HepG2 (cell line): ENCODE results near the gene DENND2A. TPM values are rescaled to one million over a fixed set of nuclear protein-coding genes. Genes with fewer than 3 reads are reported as not detected.

Source experiments
- ATAC-seq: fragments of 200-7000 bp; cut with Tn5 transposase; 3 replicates; pipeline ENCODE4 v1.9.1; 2020; ENCODE audit warnings: mild to moderate bottlenecking, moderate library complexity
- BruUV-seq: library from RNA; stranded (reverse); fragments of 400-500 nt; replicated peaks from 2 replicates; lab custom pipeline; 2021; lab: Mats Ljungman, UMichigan
- CTCF ChIA-PET: fragments of 300-600 bp; formaldehyde crosslinking; extraction: SDS; loops from one replicate; lab custom pipeline; 2021; ENCODE audit warnings: low total read pairs, inconsistent platforms, low intra/inter-chr PET ratio; lab: Yijun Ruan, JAX
- POLR2A ChIA-PET: fragments of 350-600 bp; sonication (Branson Sonifier 250); formaldehyde crosslinking; loops from one replicate; lab custom pipeline; 2020; ENCODE audit warnings: antibody characterized with exemption, inconsistent platforms; lab: Yijun Ruan, JAX
- DNase-seq: peaks from one replicate; pipeline ENCODE4 v3.0.0-alpha.2; 2015; ENCODE audit warnings: low spot score
- FAIRE-seq: peaks from 3 replicates; lab custom pipeline; 2011; peaks lifted over from hg19 to GRCh38; lab: Jason Lieb, UNC
- H2AFZ ChIP-seq: one replicate; pipeline ENCODE4 v1.6.1; 2011; ENCODE audit warnings: low read length, inconsistent platforms
- H3K27ac ChIP-seq: fragments of 300-600 bp; 3 replicates; pipeline ENCODE4 v1.8.0; 2011; ENCODE audit warnings: mixed run types, mild to moderate bottlenecking, mixed read lengths, low read length, inconsistent platforms; ENCODE audit not compliant: insufficient read depth; ENCODE audit errors: extremely low read length
- H3K27me3 ChIP-seq, 2 experiments: fragments of 200-600 bp in 1 of 2; 2 replicates in 1 of 2; 3 replicates in 1 of 2; pipeline versions ENCODE4 v1.6.0 to v1.8.0; 2011; ENCODE audit warnings: low read length in 2 of 2, mild to moderate bottlenecking in 2 of 2, moderate library complexity in 2 of 2, inconsistent platforms in 1 of 2; ENCODE audit not compliant: insufficient read depth in 2 of 2, control insufficient read depth in 1 of 2
- H3K36me3 ChIP-seq, 2 experiments: fragments of 200-600 bp in 1 of 2; replicated peaks in 1 of 2; 2 replicates in 1 of 2; 3 replicates in 1 of 2; pipeline versions ENCODE4 v1.5.1 to v1.8.0; 2011; ENCODE audit warnings: low read length in 2 of 2, inconsistent platforms in 1 of 2; ENCODE audit not compliant: insufficient read depth in 2 of 2, control insufficient read depth in 1 of 2
- H3K4me1 ChIP-seq: 2 replicates; pipeline ENCODE4 v1.5.1; 2012; ENCODE audit warnings: low read length, inconsistent platforms; ENCODE audit not compliant: insufficient read depth
- H3K4me2 ChIP-seq: 2 replicates; pipeline ENCODE4 v1.6.0; 2011; ENCODE audit warnings: low read depth, low read length, inconsistent platforms
- H3K4me3 ChIP-seq, 3 experiments: fragments of 200-600 bp in 1 of 3; sonication (generic), shearing (Covaris generic) in 1 of 3; replicated peaks in 1 of 3; 2 replicates each; pipeline ENCODE4 v1.5.1; 2011 to 2016; ENCODE audit warnings: low read length in 3 of 3, inconsistent platforms in 2 of 3, low read depth in 2 of 3, mild to moderate bottlenecking in 2 of 3, control low read depth in 1 of 3, mixed read lengths in 1 of 3; ENCODE audit not compliant: insufficient read depth in 1 of 3
- H3K79me2 ChIP-seq: one replicate; pipeline ENCODE4 v1.6.1; 2011; ENCODE audit warnings: low read length, inconsistent platforms; ENCODE audit not compliant: insufficient read depth
- H3K9ac ChIP-seq: 2 replicates; pipeline ENCODE4 v1.6.0; 2011; ENCODE audit warnings: mild to moderate bottlenecking, low read depth, low read length, inconsistent platforms; ENCODE audit not compliant: insufficient read depth
- H3K9me3 ChIP-seq: 2 replicates; pipeline ENCODE4 v1.5.1; 2012; ENCODE audit warnings: mild to moderate bottlenecking, low read length
- H4K20me1 ChIP-seq: 2 replicates; pipeline ENCODE4 v1.6.0; 2011; ENCODE audit warnings: inconsistent platforms, mild to moderate bottlenecking, low read length, moderate library complexity; ENCODE audit not compliant: insufficient read depth
- ATF3 ChIP-seq: sonication (generic); formaldehyde crosslinking; IDR thresholded peaks from 2 replicates; pipeline ENCODE4 v1.4.0; 2020; ENCODE audit warnings: missing genetic modification reagents
- BHLHE40 ChIP-seq: IDR thresholded peaks from 2 replicates; pipeline ENCODE4 v1.6.1; 2011; ENCODE audit warnings: low read length, improper control_type of control experiment
- CBX2 ChIP-seq, 2 experiments: fragments of 200-600 bp in 1 of 2; sonication (generic); formaldehyde crosslinking in 1 of 2; IDR thresholded peaks; 2 replicates each; pipeline versions ENCODE4 v1.7.0 to v1.8.1; 2018 to 2022; ENCODE audit warnings: low read depth in 2 of 2, low read length in 1 of 2, mild to moderate bottlenecking in 1 of 2, missing genetic modification reagents in 1 of 2
- CREBL2 ChIP-seq: sonication (generic); formaldehyde crosslinking; IDR thresholded peaks from 2 replicates; pipeline ENCODE4 v1.8.1; 2023; ENCODE audit warnings: missing genetic modification reagents, mild to moderate bottlenecking, borderline replicate concordance
- MLX ChIP-seq: IDR thresholded peaks from 2 replicates; pipeline ENCODE4 v1.6.1; 2016
- PHF21A ChIP-seq: sonication (generic); formaldehyde crosslinking; IDR thresholded peaks from 2 replicates; pipeline ENCODE4 v1.5.0; 2020; ENCODE audit warnings: mild to moderate bottlenecking, missing genetic modification reagents
- RBAK ChIP-seq: sonication (generic); formaldehyde crosslinking; IDR thresholded peaks from 2 replicates; pipeline ENCODE4 v1.5.1; 2020; ENCODE audit warnings: mild to moderate bottlenecking, missing genetic modification reagents
- SKIL ChIP-seq: sonication (generic); formaldehyde crosslinking; IDR thresholded peaks from 2 replicates; pipeline ENCODE4 v1.8.0; 2022; ENCODE audit warnings: missing genetic modification reagents, mild to moderate bottlenecking, moderate library complexity, borderline replicate concordance
- YEATS4 ChIP-seq: sonication (generic); formaldehyde crosslinking; IDR thresholded peaks from 2 replicates; pipeline ENCODE4 v1.4.0; 2020; ENCODE audit warnings: missing genetic modification reagents, borderline replicate concordance
- ZBTB38 ChIP-seq: sonication (generic); formaldehyde crosslinking; IDR thresholded peaks from 2 replicates; pipeline ENCODE4 v1.5.1; 2020; ENCODE audit warnings: mild to moderate bottlenecking, missing genetic modification reagents
- ZFP62 ChIP-seq: sonication (generic); formaldehyde crosslinking; IDR thresholded peaks from 2 replicates; pipeline ENCODE4 v1.4.0; 2020; ENCODE audit warnings: missing genetic modification reagents
- ZNF430 ChIP-seq: sonication (generic); formaldehyde crosslinking; IDR thresholded peaks from 2 replicates; pipeline ENCODE4 v1.9.0; 2021; ENCODE audit warnings: mild to moderate bottlenecking, missing genetic modification reagents
- ZNF572 ChIP-seq: sonication (generic); formaldehyde crosslinking; IDR thresholded peaks from 2 replicates; pipeline ENCODE4 v1.5.1; 2020; ENCODE audit warnings: mild to moderate bottlenecking, missing genetic modification reagents
- ZNF672 ChIP-seq: sonication (generic); formaldehyde crosslinking; IDR thresholded peaks from 2 replicates; pipeline ENCODE4 v1.8.1; 2022; ENCODE audit warnings: missing genetic modification reagents
- ZNF850 ChIP-seq: sonication (generic); formaldehyde crosslinking; conservative IDR thresholded peaks from 2 replicates; pipeline ENCODE4 v1.9.0; 2021; ENCODE audit warnings: mild to moderate bottlenecking, missing genetic modification reagents
- WGBS: methylation state at CpG from one replicate; pipeline ENCODE4 v1.1.6; 2017; ENCODE audit warnings: low lambda C conversion rate; 5-methylcytosine and 5-hydroxymethylcytosine counted together
- in situ Hi-C: cut with HindIII; loops from 2 replicates; pipeline ENCODE4 v1.10.0; 2017; ENCODE audit warnings: low pct_unique_long_range_greater_than_20kb; ENCODE audit not compliant: extremely low pct_ligation_motif_present
- intact Hi-C: fragments of 100-400 bp; cut with micrococcal nuclease; formaldehyde crosslinking; loops from one replicate; pipeline ENCODE4 v1.10.0; 2022; ENCODE audit not compliant: unreplicated experiment
- polyA plus RNA-seq, 8 experiments: library from polyadenylated mRNA; depleted of rRNA in 3 of 8; stranded (reverse) in 7 of 8; unstranded in 1 of 8; fragments of >200 nt; fragmentation: Illumina TruSeq in 4 of 8; extraction: Trizol in 4 of 8; gene quantifications; 2 replicates each; pipeline versions ENCODE4 v1.2.1 to v1.2.3, GENCODE V29; 2011 to 2016; ENCODE audit warnings: low read depth in 4 of 8, missing spikeins in 1 of 8, mixed read lengths in 1 of 8; ENCODE audit not compliant: insufficient read depth in 1 of 8
- total RNA-seq, 5 experiments: library from RNA; depleted of rRNA; stranded (reverse); fragments of >200 nt; fragmentation: Illumina TruSeq; extraction: Trizol; gene quantifications; 2 replicates each; pipeline ENCODE4 v1.2.3, GENCODE V29; 2016; ENCODE audit warnings: low read depth in 1 of 5
- TF ChIP-seq, protein P1 (sequence below): sonication (generic); formaldehyde crosslinking; IDR thresholded peaks from 2 replicates; pipeline ENCODE4 v1.4.0; 2020; ENCODE audit warnings: missing genetic modification reagents

Gene DENND2A
- total and polyA plus RNA-seq, 2 of the 13 experiments (the other 11 are each of a cell fraction or from before 2014, with no cell fraction given), result not detected

GRCh38 chr7:140673063-140673773 lies 32.6 kb upstream of the DENND2A start:
- Histone ChIP-seq H3K9ac (peak overlapping the region; percentile 54; the same call in 1 of the 2 replicates), H3K36me3 (no peaks in the 10 kb centered on the region), H3K4me3 (peak overlapping the region; percentile 60 to 78 (median 63); a peak in 5 of 6 replicates), H4K20me1 (no peaks in the 10 kb centered on the region), H3K27me3 (no peaks in the 10 kb centered on the region), H3K9me3 (no peaks in the 10 kb centered on the region), H3K4me1 (peaks cover 16% of the 10 kb centered on the region), H2AFZ (no peak overlapping the region), H3K79me2 (no peaks in the 10 kb centered on the region), H3K27ac (no peak overlapping the region), H3K4me2 (peak overlapping the region; percentile 83)
- no TSS peak for BruUV-seq
- 93% methylated on average over 10 of the region's 72 CpGs for WGBS
- no peak for FAIRE-seq
- POLR2A ChIA-PET, result interaction anchor here (1.4 to 1.5 kb wide), 2 partner anchors 23 to 330 kb away, joined by 5 read pairs; partner anchors contain the start of gene NDUFB2
- intact Hi-C loops (no loop called here), in situ Hi-C loops (no loop called here)
- CTCF ChIA-PET, result no interaction called here
- ATAC-seq, result peak; percentile 75
- DNase-seq, result no peak
- TF ChIP-seq CBX2 (IDR thresholded peaks at IDR 0.05; ENCODE audit: low read depth, low read length) (no peak), CBX2 (CRISPR knock-in tag; IDR thresholded peaks at IDR 0.05; ENCODE audit: low read depth) (no peak), CREBL2 (no peak), ZNF850 (CRISPR knock-in tag) (no peak), ZBTB38 (peak; percentile 46; the same call in 1 of the 2 replicates), ZFP62 (CRISPR knock-in tag) (no peak), MLX (CRISPR knock-in tag) (no peak), ZNF430 (CRISPR knock-in tag) (no peak), RBAK (no peak), ZNF672 (CRISPR knock-in tag) (no peak), BHLHE40 (no peak), ATF3 (0 out of 2 replicates have a peak, but pooled peaks have one; percentile 3), PHF21A (CRISPR knock-in tag) (no peak), ZNF572 (CRISPR knock-in tag) (no peak), YEATS4 (CRISPR knock-in tag) (peak; percentile 50; the same call in 1 of the 2 replicates), SKIL (CRISPR knock-in tag) (no peak)
- TF ChIP-seq, protein P1, sequence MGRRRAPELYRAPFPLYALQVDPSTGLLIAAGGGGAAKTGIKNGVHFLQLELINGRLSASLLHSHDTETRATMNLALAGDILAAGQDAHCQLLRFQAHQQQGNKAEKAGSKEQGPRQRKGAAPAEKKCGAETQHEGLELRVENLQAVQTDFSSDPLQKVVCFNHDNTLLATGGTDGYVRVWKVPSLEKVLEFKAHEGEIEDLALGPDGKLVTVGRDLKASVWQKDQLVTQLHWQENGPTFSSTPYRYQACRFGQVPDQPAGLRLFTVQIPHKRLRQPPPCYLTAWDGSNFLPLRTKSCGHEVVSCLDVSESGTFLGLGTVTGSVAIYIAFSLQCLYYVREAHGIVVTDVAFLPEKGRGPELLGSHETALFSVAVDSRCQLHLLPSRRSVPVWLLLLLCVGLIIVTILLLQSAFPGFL (CRISPR knock-in tag), result no peak
